Activated CD4-positive, alpha-beta T cell treated with anti-CD3 and anti-CD28 coated beads, Interleukin-2, amount 50 U/mL, for 16 hours (primary cell): ENCODE measurements around the gene GANC.

Source experiments
- DNase-seq: peaks from one replicate; pipeline ENCODE4 v3.0.0-alpha.2; 2020

The GANC gene

DNA sequence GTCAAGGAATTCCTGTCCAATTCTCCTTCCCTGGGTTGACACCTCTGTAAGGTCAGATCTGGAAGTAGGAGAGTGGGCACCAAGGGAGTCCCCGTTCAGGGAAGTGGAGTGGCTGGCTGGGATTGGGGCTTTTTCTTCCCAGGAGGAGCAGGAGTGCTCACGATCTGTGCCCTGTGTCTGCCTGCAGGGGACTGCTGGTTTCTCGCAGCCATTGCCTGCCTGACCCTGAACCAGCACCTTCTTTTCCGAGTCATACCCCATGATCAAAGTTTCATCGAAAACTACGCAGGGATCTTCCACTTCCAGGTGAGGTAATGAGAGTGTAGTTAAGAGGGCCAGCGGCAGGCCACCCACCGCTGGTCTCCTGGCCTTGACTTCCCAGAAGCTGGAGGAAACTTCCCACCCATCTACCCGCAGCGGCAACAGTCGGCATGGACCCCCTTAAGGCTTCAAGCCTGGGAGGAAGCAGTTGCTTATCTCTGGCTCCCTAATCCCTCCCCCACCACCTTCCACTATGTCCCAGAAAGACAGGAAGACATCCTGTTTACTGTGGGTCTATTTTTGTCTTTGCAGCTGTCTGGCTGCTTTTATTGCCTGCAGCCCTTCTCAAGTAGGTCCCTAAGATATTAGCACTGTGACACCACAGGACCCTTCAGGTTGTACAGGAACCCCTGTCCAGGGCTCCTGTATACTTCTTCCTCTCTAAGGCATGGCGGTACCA, 113.1 kb downstream of the GANC start:
- DNase-seq = no peak

DNA sequence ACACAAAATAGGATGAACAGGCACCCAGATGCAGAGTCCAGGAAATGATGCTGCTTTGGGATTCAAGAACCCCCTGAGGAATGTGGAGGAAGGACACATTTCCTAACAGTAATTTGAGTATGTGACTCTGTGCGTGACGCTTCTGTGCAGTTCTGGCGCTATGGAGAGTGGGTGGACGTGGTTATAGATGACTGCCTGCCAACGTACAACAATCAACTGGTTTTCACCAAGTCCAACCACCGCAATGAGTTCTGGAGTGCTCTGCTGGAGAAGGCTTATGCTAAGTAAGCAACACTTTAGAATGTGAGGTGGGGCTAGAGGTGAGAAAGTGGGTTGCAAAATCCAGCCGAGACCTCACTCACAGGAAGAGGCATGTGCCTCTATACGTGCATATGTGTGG, 114.6 kb downstream of the GANC start:
- no peak for DNase-seq

DNA sequence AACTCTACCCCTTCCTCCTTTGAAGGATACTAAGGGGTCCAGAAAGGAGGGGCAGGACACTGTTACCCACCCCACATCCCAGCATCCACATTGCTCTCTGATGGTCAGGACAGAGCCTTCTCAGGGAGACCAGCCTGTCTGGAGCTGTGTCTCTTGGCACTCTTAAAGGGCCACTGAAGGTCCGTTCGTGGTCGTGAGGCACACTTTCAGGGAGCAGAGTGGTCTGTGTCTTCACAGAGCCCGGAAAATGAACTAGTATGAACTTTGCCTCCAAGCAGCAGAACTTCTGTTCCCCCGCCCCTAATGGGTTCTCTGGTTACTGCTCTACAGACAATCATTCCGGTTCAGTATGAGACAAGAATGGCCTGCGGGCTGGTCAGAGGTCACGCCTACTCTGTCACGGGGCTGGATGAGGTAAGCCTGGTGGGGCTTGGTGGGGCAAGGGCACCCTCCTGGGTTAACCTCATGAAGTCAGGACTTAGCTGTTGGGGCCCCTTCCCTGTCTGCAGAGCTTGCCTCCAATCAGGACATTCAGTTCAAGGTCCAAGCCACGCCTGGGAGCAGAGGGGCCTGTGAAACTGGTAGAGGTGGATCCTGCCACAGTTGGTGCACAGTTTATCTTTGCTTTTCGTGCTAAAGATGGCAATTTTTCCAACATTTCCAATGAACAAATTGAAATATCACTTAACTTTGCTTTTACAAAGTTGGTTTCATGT, 119.5 kb downstream of the GANC start:
- no peak for DNase-seq

DNA sequence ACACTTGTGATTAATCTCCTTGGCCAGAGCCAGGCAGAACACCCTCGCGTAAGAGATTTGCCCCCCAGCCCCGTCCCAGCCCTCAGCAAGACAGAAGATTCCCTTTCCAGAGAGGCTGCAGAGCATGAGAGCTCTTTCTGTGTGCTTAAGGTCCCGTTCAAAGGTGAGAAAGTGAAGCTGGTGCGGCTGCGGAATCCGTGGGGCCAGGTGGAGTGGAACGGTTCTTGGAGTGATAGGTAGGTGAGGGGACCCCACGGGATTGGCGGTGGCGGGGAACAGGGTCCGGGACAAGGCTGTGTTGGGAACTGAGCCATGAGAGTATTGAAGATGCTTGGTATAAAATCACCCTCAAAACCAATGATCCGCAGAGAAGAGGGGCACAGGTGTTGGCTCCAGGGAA, 121.1 kb downstream of the GANC start:
- DNase-seq = no peak

DNA sequence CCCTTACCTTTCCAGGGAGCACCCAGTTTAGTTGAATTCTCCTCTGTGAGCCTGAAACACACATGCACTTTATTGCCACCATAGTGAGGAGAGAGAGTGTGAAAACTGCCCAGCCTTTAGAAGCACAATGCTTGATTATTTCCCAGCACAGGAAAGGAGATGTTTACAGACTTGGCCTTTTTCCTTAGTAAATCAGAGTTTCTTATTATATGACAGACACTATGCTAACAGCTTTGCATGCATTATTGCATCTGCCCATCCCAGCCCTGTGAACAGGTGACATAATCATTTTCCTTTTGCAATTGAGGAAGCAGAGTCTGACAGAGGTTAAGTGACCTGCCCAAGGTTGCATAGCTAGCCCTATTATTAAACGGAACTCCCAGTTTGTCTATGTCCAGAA, 122.8 kb downstream of the GANC start:
- DNase-seq = no peak

DNA sequence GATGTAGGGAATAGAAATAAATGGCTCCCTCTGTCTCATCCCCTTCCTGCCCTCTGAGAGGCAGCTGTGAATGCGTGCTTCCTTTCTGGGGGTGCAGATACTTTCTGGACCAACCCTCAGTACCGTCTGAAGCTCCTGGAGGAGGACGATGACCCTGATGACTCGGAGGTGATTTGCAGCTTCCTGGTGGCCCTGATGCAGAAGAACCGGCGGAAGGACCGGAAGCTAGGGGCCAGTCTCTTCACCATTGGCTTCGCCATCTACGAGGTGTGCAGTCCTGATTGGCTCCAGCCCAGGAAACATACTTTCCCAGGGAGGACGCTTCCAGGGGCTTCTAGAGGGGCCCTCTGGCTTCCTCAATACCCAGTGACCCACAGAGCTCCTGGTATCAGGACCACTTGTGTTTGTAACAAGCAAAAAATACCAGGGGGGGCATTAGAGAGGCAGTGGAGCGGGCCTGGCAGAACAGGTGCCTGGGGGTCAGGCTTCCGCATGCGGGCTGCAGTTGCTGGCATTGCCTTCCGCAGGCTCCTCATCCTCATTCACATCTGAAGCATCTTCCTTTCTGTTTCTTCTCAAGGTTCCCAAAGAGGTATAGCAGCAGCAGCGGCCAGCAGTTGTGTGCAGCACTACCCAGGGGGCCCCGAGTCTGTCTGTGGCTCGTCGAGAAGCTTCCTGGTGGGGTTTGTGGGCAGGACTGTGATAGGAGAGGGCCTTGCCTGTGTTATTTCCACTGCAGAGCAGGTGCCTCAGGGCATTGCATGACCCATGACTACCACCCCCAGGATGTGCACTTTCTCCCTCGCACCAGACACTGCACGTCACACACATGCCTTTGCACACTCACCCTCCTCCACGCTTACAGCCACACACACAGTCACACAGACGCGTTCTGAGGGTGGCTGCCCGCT, 128.8 kb downstream of the GANC start:
- peak; percentile 10 for DNase-seq

DNA sequence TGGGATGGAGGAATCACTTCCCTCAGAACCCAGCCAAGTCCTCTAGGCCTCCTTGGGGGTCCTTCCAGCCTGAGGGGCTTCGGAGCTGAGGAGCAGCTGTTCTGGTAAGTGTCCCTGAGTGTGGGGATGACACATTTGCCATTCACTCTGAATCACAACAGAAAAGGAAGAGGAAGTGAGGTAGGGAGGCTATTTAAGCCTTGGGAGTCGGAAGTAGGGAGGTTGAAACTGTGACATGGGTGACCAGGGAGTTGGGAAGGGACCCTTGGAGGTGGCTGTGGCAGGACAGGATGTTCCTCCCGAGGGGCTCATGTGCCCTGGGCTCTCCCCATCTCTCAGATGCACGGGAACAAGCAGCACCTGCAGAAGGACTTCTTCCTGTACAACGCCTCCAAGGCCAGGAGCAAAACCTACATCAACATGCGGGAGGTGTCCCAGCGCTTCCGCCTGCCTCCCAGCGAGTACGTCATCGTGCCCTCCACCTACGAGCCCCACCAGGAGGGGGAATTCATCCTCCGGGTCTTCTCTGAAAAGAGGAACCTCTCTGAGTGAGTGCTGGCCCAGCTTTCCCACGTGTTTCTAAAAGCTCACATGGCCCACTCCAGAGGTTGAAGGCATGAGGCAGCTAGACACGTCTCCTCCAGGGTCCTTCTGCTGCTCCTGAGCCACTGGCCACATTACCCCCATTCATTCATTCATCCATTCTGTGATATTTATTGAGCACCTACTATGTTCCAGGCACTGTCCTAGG, 129.6 kb downstream of the GANC start:
- DNase-seq = no peak

DNA sequence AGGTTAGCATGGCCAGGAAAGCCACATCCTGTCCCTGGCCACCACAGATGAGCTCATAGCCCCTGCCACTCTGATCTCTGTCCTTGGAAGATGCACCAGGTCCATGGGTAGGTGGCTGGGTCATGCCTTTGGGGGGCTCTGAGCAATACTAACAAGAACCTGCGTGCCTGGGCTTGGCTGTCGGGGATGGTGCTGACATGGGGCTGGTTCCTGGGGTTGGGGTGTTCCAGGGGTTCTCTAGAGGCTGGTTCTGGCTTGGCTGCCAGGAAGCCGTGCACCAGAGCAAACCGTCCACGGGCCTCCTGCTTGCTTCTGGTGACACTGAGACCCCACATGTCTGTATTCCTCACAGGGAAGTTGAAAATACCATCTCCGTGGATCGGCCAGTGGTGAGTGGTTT, 130.4 kb downstream of the GANC start:
- DNase-seq = no peak

DNA sequence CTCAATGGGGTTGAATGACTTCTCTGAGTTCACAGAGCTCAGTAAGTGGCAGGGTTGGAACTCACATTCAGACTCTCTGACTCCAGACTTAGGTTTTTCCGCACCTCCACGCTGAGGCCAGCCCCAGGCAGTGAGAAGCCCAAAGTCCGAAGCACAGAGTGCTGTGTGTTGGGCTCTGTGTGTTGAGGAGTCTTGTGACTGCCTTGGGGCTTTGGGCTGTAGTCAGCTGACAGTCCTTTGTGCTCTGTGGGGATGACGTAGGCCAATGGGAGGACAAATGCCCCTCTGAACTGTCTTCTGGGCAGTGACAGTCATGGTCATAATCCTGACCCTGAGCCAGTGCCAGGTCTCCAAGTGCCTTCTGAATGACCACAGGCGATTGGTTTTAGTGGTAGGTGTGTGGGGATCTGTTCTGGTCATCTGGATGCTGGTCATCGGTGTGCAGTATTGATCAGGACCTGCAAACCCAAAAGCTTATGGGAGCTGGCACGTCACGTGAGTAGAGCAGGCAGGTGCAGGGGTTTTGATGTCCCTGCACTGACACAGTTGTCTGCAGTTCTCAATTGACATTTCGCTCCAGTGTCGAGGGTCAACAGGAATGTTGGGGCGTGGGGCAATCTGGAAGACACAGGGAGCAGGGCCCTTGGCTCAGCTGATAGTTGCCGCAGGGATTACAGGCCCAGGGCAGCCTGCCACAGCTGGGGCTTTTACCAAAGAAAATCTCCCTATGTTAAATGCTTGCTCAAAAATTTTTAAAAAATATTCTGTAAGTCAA, 131.6 kb downstream of the GANC start:
- DNase-seq = no peak

DNA sequence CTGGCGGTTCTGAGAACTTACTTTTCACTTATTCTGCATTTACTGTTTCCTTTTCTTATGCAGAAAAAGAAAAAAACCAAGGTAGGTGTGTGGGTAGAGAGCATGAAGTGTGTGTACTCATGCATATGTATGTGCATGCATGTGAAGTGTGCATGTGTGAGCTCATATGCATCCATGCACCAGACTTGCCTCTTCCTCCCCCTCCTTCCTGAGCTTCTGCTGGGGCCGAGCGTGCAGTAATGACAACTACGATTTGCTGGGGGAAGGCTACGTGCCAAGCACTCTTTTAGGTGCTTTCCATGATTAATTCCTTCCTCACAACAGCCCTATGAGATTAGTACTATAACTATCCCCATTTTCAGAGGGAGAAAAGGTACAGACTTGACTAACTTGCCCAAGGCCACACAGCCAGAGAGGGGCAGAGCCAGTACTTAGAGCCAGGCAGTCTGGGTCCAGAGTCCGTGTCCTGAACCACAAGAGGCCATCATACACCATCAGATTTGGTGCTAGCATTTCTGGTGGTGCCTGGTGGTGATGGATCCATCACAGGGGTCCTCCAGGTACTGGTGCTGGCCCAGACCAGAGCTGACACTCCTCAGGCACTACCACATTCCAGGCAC, 133.0 kb downstream of the GANC start:
- DNase-seq = no peak
